Subcutaneous abdominal adipose tissue (tissue), 5 donors: ENCODE results near the gene C1orf174.

ENCODE experiments used
- H3K27ac ChIP-seq: one replicate; pipeline ENCODE4 v1.7.0; 2013; ENCODE audit warnings: low read depth, mild to moderate bottlenecking, inconsistent platforms, low read length, moderate library complexity
- H3K27me3 ChIP-seq, 5 donors: one replicate each; pipeline ENCODE4 v1.7.0; 2013; ENCODE audit warnings: low read length in 5 of 5, inconsistent platforms in 1 of 5; ENCODE audit not compliant: control insufficient read depth in 5 of 5, insufficient read depth in 4 of 5
- H3K36me3 ChIP-seq, 5 donors: one replicate each; pipeline ENCODE4 v1.7.0; 2013; ENCODE audit warnings: low read length in 5 of 5; ENCODE audit not compliant: control insufficient read depth in 5 of 5, insufficient read depth in 5 of 5
- H3K4me1 ChIP-seq, 5 donors: one replicate each; pipeline ENCODE4 v1.7.0; 2013; ENCODE audit warnings: low read length in 5 of 5, mild to moderate bottlenecking in 3 of 5, moderate library complexity in 1 of 5; ENCODE audit not compliant: control insufficient read depth in 5 of 5, insufficient read depth in 5 of 5
- H3K4me3 ChIP-seq, 5 donors: one replicate each; pipeline ENCODE4 v1.7.0; 2013; ENCODE audit warnings: low read length in 5 of 5, low read depth in 1 of 5
- H3K9ac ChIP-seq, 5 donors: one replicate each; pipeline ENCODE4 v1.7.0; 2013; ENCODE audit warnings: low read length in 5 of 5, mild to moderate bottlenecking in 4 of 5, moderate library complexity in 3 of 5
- H3K9me3 ChIP-seq, 5 donors: one replicate each; pipeline ENCODE4 v1.7.0; 2013; ENCODE audit warnings: low read length in 5 of 5; ENCODE audit not compliant: control insufficient read depth in 5 of 5
- donor health status: healthy.
- donor health status: healthy.
- donor health status: healthy.
- donor health status: healthy.
- donor health status: healthy.

The C1orf174 gene

DNA sequence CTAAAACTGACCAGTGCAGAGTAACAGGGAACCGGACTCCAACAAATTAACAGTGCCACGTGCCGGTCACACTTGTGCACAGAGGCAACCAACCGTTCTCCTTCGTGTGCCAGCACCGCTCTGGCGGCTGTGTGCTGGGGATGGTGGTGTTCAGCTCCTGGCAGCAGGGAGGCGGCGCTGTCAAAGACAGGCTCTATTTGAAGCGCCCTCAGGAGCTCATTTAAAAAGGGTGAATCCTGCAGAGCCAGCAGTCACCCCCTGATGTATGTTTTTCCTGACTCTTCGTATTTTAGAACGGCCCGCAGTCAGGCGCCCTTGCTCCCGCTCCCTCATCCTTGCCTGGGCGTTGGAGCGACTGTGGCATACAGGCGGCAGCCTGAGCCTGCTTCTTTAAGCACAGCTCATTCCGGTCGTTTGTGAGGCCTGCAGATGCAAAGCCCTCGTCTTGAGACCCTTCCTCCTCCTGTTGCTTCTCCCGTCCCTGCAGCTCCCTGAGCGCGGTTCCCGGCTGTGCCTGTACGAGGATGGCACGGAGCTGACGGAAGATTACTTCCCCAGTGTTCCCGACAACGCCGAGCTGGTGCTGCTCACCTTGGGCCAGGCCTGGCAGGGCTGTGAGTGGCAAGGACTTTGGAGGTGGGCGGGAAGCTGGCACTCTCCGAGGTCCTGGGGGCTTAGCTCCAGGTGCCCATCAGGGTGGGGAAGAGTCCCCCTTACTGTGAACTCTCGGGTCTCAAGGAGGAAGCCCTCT lies 41.7 kb downstream of the C1orf174 start:
- Histone ChIP-seq H3K9me3 (no peaks in the 10 kb centered on the region), H3K27me3 (no peaks in the 10 kb centered on the region), H3K4me3 (peak overlapping the region; percentile 44 to 99 (median 91)), H3K27ac (no peak overlapping the region), H3K36me3 (peaks cover 0 to 2% (median 0%) of the 10 kb centered on the region in 5 donors), H3K9ac (peak overlapping the region in 3 of 5 donors; percentile 83 to 98 (median 86)), H3K4me1 (peaks cover 5 to 30% (median 27%) of the 10 kb centered on the region in 5 donors)

DNA sequence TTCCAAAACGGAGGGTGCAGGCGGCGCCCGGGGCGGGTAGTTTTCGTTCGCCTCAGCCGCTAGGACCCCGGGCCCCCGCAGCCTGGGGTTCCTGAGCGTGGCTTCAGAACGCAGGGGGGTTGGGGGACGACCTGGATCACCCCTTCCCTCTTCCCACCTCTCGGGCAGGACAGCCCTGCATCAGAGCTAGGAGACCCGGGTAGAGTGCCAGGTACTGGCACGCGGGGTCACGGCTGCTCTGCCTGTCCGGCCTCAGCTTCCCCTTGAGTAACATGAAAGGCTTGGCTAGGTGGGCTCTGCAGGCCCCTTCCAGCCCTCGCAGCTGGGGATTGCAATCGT lies 42.3 kb downstream of the C1orf174 start:
- Histone ChIP-seq H3K4me1 (peaks cover 5 to 30% (median 27%) of the 10 kb centered on the region in 5 donors), H3K27me3 (no peaks in the 10 kb centered on the region), H3K27ac (peak overlapping the region; percentile 62), H3K9ac (peak overlapping the region; percentile 63 to 98 (median 86)), H3K36me3 (peaks cover 0 to 2% (median 0%) of the 10 kb centered on the region in 5 donors), H3K4me3 (peak overlapping the region; percentile 44 to 99 (median 91)), H3K9me3 (no peaks in the 10 kb centered on the region)

DNA sequence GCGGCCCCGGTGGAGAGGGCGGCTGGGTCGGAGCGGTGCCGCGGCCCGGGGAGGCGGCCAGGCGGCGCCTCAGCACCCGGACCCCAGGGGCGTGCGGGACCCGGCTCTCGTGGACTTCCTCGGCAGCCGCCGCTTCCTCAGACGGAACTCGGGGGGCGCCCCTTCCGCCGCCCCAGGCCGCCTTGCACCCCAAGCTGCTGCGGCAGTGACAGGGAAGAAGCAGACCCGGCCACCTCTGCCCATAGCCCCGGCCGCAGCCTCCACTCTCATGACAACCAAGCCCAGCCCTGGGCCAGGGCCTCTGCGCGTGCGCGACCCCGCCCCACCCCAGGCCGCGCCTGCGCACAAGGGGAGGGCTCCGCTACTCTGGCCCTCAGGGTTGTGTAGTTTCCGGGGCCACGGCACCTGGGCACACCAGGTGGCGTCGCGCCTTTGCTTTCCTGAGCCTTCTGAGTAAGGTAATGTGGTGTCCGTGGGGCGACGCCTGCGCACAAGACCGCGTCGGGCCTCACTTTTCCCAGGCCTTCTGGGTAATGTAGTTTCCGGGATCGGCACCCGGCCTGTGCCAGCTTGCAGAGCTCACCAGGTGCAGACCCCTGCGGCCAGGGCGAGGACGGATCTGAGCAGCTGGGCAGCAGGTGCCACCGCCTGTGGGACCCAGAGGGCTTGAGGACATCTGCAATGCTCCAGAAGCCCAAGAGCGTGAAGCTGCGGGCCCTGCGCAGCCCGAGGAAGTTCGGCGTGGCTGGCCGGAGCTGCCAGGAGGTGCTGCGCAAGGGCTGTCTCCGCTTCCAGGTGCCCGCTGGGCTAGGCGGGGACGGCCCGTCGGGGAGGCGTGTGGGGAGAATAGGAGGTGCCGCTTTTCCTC lies 42.9 kb downstream of the C1orf174 start, which contains the start of the genes CEP104 and DFFB:
TSS of gene CEP104 (minus strand) at position 289 of the 868 bp plus-strand sequence. CDS start 4,804 bp downstream, outside the sequence.
TSS of gene DFFB (plus strand) at position 554 of the 868 bp plus-strand sequence. CDS start at position 682, 128 bp downstream.
- Histone ChIP-seq H3K9me3 (no peaks in the 10 kb centered on the region), H3K4me1 (peaks cover 5 to 30% (median 27%) of the 10 kb centered on the region in 5 donors), H3K27me3 (no peaks in the 10 kb centered on the region), H3K27ac (peak within 1 kb of the TSS; percentile 62), H3K36me3 (peaks cover 0 to 5% (median 0%) of the 10 kb centered on the region in 5 donors), H3K4me3 (peak within 1 kb of the TSS; percentile 59 to 99 (median 91)), H3K9ac (peak within 1 kb of the TSS; percentile 63 to 98 (median 89))

DNA sequence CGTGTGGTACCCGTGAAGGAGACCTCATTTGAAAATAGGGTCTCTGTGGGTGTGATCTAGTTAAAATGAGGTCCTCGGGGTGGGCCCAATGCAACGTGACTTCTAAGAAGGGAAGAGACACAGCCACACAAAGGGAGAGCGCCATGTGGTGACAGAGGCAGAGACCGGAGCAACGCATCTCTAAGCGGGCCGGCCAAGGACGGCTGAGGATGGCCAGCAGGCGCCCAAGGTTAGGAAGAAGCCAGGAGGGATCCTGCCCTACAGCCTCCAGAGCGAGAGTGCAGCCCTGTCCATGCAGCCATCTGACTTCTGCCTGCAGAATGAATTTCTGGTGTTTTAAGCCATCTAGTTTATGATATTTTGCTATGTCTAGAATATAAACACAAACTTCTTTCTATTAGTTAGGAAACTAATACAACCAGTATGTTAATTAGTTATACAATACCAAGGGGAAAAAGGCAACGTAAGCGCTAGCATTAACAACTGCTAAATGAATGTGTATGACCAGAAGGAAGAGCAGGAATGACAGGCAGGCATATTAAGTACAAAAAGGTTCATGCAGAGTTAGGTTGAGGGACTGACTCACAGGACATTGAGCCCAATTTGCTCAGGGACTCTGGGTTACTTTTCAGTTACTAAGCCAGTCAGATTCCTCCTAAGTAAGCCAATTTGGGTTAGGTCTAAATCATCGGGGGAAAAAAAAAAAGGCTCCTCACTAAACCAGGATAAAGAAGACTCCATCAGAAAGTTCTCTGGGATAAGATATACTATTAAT lies 47.2 kb downstream of the C1orf174 start:
- Histone ChIP-seq H3K4me1 (peaks cover 5 to 22% (median 19%) of the 10 kb centered on the region in 5 donors), H3K9me3 (no peaks in the 10 kb centered on the region), H3K36me3 (peaks cover 3 to 40% (median 24%) of the 10 kb centered on the region in 5 donors), H3K27me3 (no peaks in the 10 kb centered on the region), H3K4me3 (no peak overlapping the region), H3K9ac (no peak overlapping the region), H3K27ac (no peak overlapping the region)

DNA sequence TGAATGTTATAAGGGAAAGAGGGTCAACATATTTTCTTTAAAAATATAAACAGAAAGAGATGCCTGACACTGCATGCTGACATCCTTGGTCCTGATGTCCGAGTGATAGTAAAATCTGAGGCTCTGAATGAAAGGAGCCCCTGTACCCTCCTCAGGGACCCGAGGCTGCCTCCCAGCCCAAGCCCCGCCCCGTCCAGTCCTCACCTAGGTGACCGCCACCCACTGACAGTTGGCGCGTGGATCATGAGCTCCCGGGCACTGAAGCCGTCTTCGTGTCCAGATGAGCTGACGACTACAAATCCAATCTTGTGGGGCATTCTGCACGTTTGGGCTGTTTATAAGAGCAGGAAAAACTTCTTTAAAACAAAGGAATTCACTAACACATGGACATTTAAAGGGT lies 48.0 kb downstream of the C1orf174 start:
- Histone ChIP-seq H3K4me1 (peaks cover 5 to 14% (median 13%) of the 10 kb centered on the region in 5 donors), H3K4me3 (no peak overlapping the region), H3K9ac (no peak overlapping the region), H3K9me3 (no peaks in the 10 kb centered on the region), H3K36me3 (peaks cover 7 to 48% (median 28%) of the 10 kb centered on the region in 5 donors), H3K27ac (no peak overlapping the region), H3K27me3 (no peaks in the 10 kb centered on the region)

DNA sequence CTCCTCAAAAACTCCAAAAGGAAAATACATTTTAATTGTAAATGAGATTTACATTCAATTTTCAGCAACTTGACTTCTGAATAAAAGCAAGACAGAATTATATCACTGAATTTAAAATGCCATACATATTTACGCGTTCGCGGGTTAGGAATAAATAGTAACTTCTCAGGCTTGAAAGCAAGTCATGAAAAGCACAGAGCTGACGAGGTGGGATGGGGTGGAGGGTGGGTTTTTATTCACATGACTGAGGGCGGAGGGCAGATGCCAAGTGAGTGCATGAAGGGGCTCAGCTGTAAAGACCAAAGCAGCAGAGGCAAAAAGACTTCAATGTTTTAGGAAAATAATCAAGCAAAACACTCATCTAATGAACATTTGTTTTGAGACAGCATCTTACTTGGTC lies 48.8 kb downstream of the C1orf174 start:
- Histone ChIP-seq H3K27ac (no peak overlapping the region), H3K9ac (no peak overlapping the region), H3K36me3 (peaks cover 10 to 55% (median 36%) of the 10 kb centered on the region in 5 donors)

DNA sequence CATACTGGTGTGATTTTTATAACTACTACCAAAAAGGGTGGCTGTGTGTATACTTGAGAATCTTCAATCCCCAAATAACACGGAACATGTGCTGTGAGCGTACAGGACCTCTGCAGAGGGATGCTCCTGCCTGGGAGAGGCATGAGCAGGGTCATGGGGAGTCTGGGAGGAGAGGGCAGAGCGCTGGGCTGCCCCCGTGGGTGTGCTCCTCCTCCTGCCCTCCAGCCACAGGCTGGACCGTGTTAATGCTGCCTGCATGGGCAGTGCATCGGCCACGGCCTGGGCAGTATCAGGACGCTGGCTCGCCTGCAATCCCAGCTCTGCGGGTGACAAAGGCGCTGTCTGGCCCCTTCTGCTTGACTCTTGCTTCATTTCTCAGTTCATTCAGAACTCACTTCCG lies 49.2 kb downstream of the C1orf174 start:
- H3K9ac ChIP-seq = no peak overlapping the region
- no peaks in the 10 kb centered on the region for H3K27me3 ChIP-seq
- peaks cover 10 to 55% (median 36%) of the 10 kb centered on the region in 5 donors for H3K36me3 ChIP-seq
- H3K9me3 ChIP-seq = no peaks in the 10 kb centered on the region
- H3K27ac ChIP-seq = no peak overlapping the region
- no peak overlapping the region for H3K4me3 ChIP-seq
- peaks cover 4 to 7% (median 6%) of the 10 kb centered on the region in 5 donors for H3K4me1 ChIP-seq

More for the DNA sequence above, 48.8 kb downstream of the C1orf174 start:
- Histone ChIP-seq H3K27me3 (no peaks in the 10 kb centered on the region), H3K4me3 (no peak overlapping the region), H3K9me3 (no peaks in the 10 kb centered on the region), H3K4me1 (peaks cover 5 to 12% (median 10%) of the 10 kb centered on the region in 5 donors)

DNA sequence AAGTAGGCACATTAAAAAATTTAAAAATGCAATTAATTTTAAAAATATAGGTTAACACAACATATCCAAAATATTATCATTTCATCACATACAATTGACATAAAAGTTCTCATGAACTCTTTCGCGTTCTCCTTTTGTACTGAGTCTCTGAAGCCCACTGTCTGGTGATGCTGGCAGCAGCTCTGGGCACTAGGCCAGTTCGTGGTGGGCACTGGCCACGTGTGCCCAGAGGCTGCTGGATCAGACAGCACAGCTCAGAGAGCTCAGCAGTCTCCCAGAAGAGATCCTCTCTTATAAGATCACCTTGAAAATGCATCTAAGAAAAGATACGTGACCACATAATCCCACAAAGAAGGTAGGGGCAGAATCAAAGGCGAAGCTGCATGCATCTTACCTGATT lies 53.0 kb downstream of the C1orf174 start:
- H3K36me3 ChIP-seq = peaks cover 14 to 66% (median 48%) of the 10 kb centered on the region in 5 donors

DNA sequence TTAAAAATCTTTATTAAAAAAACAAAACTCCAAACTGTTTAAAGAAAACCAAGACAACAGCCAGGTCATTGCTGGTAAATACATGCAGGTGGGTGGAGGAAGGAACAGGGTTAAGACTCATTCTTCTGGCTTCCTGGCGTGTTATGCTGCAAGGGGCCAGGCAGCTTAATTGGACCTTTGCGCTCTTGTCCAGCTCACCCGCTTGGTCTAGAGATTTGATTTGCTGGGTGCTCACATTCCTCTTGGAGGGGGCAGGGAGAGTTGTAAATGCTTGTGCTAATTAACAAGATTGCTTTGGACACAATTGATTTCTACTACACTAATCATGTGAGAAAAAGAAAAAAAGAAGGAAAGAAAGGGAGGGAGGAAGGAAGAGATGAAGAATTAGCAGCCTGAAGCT lies 53.5 kb downstream of the C1orf174 start:
- Histone ChIP-seq H3K27ac (no peak overlapping the region), H3K9me3 (no peaks in the 10 kb centered on the region), H3K36me3 (peaks cover 14 to 65% (median 48%) of the 10 kb centered on the region in 5 donors), H3K27me3 (no peaks in the 10 kb centered on the region), H3K4me3 (no peak overlapping the region), H3K4me1 (no peaks in the 10 kb centered on the region), H3K9ac (no peak overlapping the region)

More for the DNA sequence above, 53.0 kb downstream of the C1orf174 start:
- no peak overlapping the region for H3K4me3 ChIP-seq
- no peaks in the 10 kb centered on the region for H3K27me3 ChIP-seq
- H3K27ac ChIP-seq = no peak overlapping the region
- no peak overlapping the region for H3K9ac ChIP-seq
- no peaks in the 10 kb centered on the region for H3K4me1 ChIP-seq
- no peaks in the 10 kb centered on the region for H3K9me3 ChIP-seq
